Keratinocyte (primary cell): ENCODE measurements around the gene UBE2O.

Experiments used
- EZH2 ChIP-seq: IDR thresholded peaks from one replicate; pipeline ENCODE4 v1.6.1; 2012; ENCODE audit warnings: inconsistent platforms, mild to moderate bottlenecking, low read length, moderate library complexity
- TF ChIP-seq, protein P1 (sequence below), 3 experiments: IDR thresholded peaks in 1 of 3; conservative IDR thresholded peaks in 1 of 3; optimal IDR thresholded peaks in 1 of 3; 2 replicates in 2 of 3; 3 replicates in 1 of 3; pipeline versions ENCODE3 to v1.5.1; 2011; ENCODE audit warnings: low read length in 3 of 3, mild to moderate bottlenecking in 3 of 3, moderate library complexity in 2 of 3, control low read depth in 1 of 3, inconsistent platforms in 1 of 3; ENCODE audit not compliant: insufficient read depth in 2 of 3; ENCODE audit errors: extremely low read depth in 1 of 3

- TF ChIP-seq, protein P1, sequence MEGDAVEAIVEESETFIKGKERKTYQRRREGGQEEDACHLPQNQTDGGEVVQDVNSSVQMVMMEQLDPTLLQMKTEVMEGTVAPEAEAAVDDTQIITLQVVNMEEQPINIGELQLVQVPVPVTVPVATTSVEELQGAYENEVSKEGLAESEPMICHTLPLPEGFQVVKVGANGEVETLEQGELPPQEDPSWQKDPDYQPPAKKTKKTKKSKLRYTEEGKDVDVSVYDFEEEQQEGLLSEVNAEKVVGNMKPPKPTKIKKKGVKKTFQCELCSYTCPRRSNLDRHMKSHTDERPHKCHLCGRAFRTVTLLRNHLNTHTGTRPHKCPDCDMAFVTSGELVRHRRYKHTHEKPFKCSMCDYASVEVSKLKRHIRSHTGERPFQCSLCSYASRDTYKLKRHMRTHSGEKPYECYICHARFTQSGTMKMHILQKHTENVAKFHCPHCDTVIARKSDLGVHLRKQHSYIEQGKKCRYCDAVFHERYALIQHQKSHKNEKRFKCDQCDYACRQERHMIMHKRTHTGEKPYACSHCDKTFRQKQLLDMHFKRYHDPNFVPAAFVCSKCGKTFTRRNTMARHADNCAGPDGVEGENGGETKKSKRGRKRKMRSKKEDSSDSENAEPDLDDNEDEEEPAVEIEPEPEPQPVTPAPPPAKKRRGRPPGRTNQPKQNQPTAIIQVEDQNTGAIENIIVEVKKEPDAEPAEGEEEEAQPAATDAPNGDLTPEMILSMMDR (optimal IDR thresholded peaks at IDR 0.05 in 1 of 3, IDR thresholded peaks at IDR 0.05 in 1 of 3, conservative IDR thresholded peaks at IDR 0.05 in 1 of 3; ENCODE audit: extremely low read depth in 1 of 3, insufficient read depth in 2 of 3, low read length in 3 of 3): no peak
- no peak for TF ChIP-seq EZH2
Measured at GRCh38 chr17:76384222-76384986, 68.5 kb downstream of the UBE2O start, which contains the start of gene SPHK1.
